IMR-90 (cell line): ENCODE measurements around the gene NT5C. TPM values are rescaled to one million over a fixed set of nuclear protein-coding genes. Genes with fewer than 3 reads are reported as not detected.

ENCODE experiments used
- ATAC-seq: fragments of 200-7000 bp; cut with Tn5 transposase; 2 replicates; pipeline ENCODE4 v1.9.1; 2020; ENCODE audit warnings: low read depth, mild to moderate bottlenecking, moderate library complexity
- BruUV-seq: library from RNA; stranded (reverse); fragments of 400-500 nt; replicated peaks from 2 replicates; lab custom pipeline; 2021; lab: Mats Ljungman, UMichigan
- CTCF ChIA-PET: fragments of 300-600 bp; formaldehyde crosslinking; extraction: SDS; loops from one replicate; lab custom pipeline; 2021; ENCODE audit warnings: antibody characterized with exemption; lab: Yijun Ruan, JAX
- POLR2A ChIA-PET: fragments of 300-600 bp; sonication (Branson Sonifier 250); formaldehyde crosslinking; loops from one replicate; lab custom pipeline; 2022; ENCODE audit warnings: antibody characterized with exemption; ENCODE audit not compliant: unreplicated experiment; lab: Charles Lee
- DNase-seq: peaks from one replicate; pipeline ENCODE4 v3.0.0; 2013
- H2AFZ ChIP-seq: replicated peaks from 2 replicates; pipeline ENCODE3; 2013; ENCODE audit warnings: low read length, mild to moderate bottlenecking; ENCODE audit not compliant: poor library complexity
- H2AK5ac ChIP-seq: 2 replicates; pipeline ENCODE4 v1.6.1; 2013; ENCODE audit warnings: low read depth, low read length, inconsistent platforms
- H2AK9ac ChIP-seq: replicated peaks from 2 replicates; pipeline ENCODE3; 2013; ENCODE audit warnings: mild to moderate bottlenecking, low read depth, low read length, moderate library complexity; ENCODE audit not compliant: poor library complexity
- H2BK120ac ChIP-seq: 2 replicates; pipeline ENCODE4 v1.6.1; 2013; ENCODE audit warnings: low read depth, low read length, inconsistent platforms
- H2BK15ac ChIP-seq: 3 replicates; pipeline ENCODE4 v1.6.1; 2013; ENCODE audit warnings: low read depth, low read length, inconsistent platforms
- H2BK20ac ChIP-seq: 2 replicates; pipeline ENCODE4 v1.6.1; 2013; ENCODE audit warnings: low read depth, mild to moderate bottlenecking, inconsistent platforms, low read length, moderate library complexity
- H2BK5ac ChIP-seq: 2 replicates; pipeline ENCODE4 v1.6.1; 2013; ENCODE audit warnings: mild to moderate bottlenecking, low read depth, low read length, inconsistent platforms; ENCODE audit not compliant: poor library complexity, severe bottlenecking
- H3K14ac ChIP-seq: replicated peaks from 2 replicates; pipeline ENCODE4 v1.6.1; 2013; ENCODE audit warnings: low read depth, low read length, inconsistent platforms
- H3K18ac ChIP-seq: 2 replicates; pipeline ENCODE4 v1.6.1; 2013; ENCODE audit warnings: low read depth, low read length, control low read depth
- H3K23ac ChIP-seq: 2 replicates; pipeline ENCODE4 v1.6.1; 2013; ENCODE audit warnings: low read depth, low read length, inconsistent platforms
- H3K27ac ChIP-seq: 2 replicates; pipeline ENCODE4 v1.5.1; 2013; ENCODE audit warnings: mild to moderate bottlenecking, control low read depth, low read length; ENCODE audit not compliant: insufficient read depth
- H3K27me3 ChIP-seq: 2 replicates; pipeline ENCODE4 v1.6.1; 2013; ENCODE audit warnings: low read length; ENCODE audit not compliant: control insufficient read depth, insufficient read depth
- H3K36me3 ChIP-seq: 2 replicates; pipeline ENCODE4 v1.6.1; 2013; ENCODE audit warnings: low read length, mixed read lengths; ENCODE audit not compliant: control insufficient read depth, insufficient read depth
- H3K4ac ChIP-seq: 2 replicates; pipeline ENCODE4 v1.6.1; 2013; ENCODE audit warnings: low read depth, low read length, inconsistent platforms
- H3K4me1 ChIP-seq: 2 replicates; pipeline ENCODE4 v1.6.1; 2013; ENCODE audit warnings: low read length, mixed read lengths; ENCODE audit not compliant: control insufficient read depth, insufficient read depth
- H3K4me2 ChIP-seq: 2 replicates; pipeline ENCODE4 v1.6.1; 2013; ENCODE audit warnings: low read depth, mild to moderate bottlenecking, control low read depth, low read length, moderate library complexity
- H3K4me3 ChIP-seq: 2 replicates; pipeline ENCODE4 v1.5.1; 2013; ENCODE audit warnings: low read depth, mild to moderate bottlenecking, control low read depth, low read length, moderate library complexity; ENCODE audit not compliant: insufficient read depth
- H3K56ac ChIP-seq: 2 replicates; pipeline ENCODE4 v1.6.1; 2013; ENCODE audit warnings: low read length, inconsistent platforms; ENCODE audit not compliant: insufficient read depth; ENCODE audit errors: extremely low read depth
- H3K79me1 ChIP-seq, 2 experiments: 2 replicates each; pipeline ENCODE4 v1.6.1; 2013; ENCODE audit warnings: low read length in 2 of 2, inconsistent platforms in 1 of 2, low read depth in 1 of 2
- H3K9ac ChIP-seq: 2 replicates; pipeline ENCODE4 v1.6.1; 2013; ENCODE audit warnings: low read depth, low read length, control low read depth
- H3K9me1 ChIP-seq: 2 replicates; pipeline ENCODE4 v1.6.1; 2013; ENCODE audit warnings: low read length, inconsistent platforms; ENCODE audit not compliant: insufficient read depth
- H3K9me3 ChIP-seq: 2 replicates; pipeline ENCODE4 v1.6.1; 2013; ENCODE audit warnings: low read length; ENCODE audit not compliant: control insufficient read depth, insufficient read depth
- H4K20me1 ChIP-seq: 2 replicates; pipeline ENCODE4 v1.6.1; 2013; ENCODE audit warnings: low read length, inconsistent platforms; ENCODE audit not compliant: insufficient read depth
- H4K5ac ChIP-seq: 2 replicates; pipeline ENCODE4 v1.6.1; 2013; ENCODE audit warnings: mild to moderate bottlenecking, low read depth, low read length, control low read depth
- H4K8ac ChIP-seq, 2 experiments: 2 replicates each; pipeline ENCODE4 v1.6.1; 2013; ENCODE audit warnings: low read depth in 2 of 2, low read length in 2 of 2, control low read depth in 1 of 2, inconsistent platforms in 1 of 2
- H4K91ac ChIP-seq: 2 replicates; pipeline ENCODE4 v1.6.1; 2013; ENCODE audit warnings: low read depth, low read length, inconsistent platforms; ENCODE audit not compliant: insufficient read depth
- BHLHE40 ChIP-seq: fragments of 150-350 bp; IDR thresholded peaks from 2 replicates; pipeline ENCODE4 v1.6.1; 2016; ENCODE audit warnings: mild to moderate bottlenecking, low read depth, low read length
- CEBPB ChIP-seq: IDR thresholded peaks from 2 replicates; pipeline ENCODE4 v1.6.1; 2012; ENCODE audit warnings: low read depth, low read length, improper control_type of control experiment
- CHD1 ChIP-seq: IDR thresholded peaks from 2 replicates; pipeline ENCODE4 v1.6.1; 2012; ENCODE audit warnings: low read depth, low read length, improper control_type of control experiment
- FOS ChIP-seq: fragments of 150-350 bp; IDR thresholded peaks from 2 replicates; pipeline ENCODE4 v1.6.1; 2016; ENCODE audit warnings: low read depth, low read length
- MAFK ChIP-seq: IDR thresholded peaks from 2 replicates; pipeline ENCODE4 v1.6.1; 2012; ENCODE audit warnings: low read depth, low read length, improper control_type of control experiment
- MAZ ChIP-seq: IDR thresholded peaks from 2 replicates; pipeline ENCODE4 v1.6.1; 2012; ENCODE audit warnings: low read depth, mild to moderate bottlenecking, low read length, improper control_type of control experiment, moderate library complexity, borderline replicate concordance
- MXI1 ChIP-seq: IDR thresholded peaks from 2 replicates; pipeline ENCODE4 v1.6.1; 2012; ENCODE audit warnings: low read depth, mild to moderate bottlenecking, low read length, moderate library complexity, borderline replicate concordance
- NFE2L2 ChIP-seq: fragments of 150-350 bp; IDR thresholded peaks from 2 replicates; pipeline ENCODE4 v1.6.1; 2016; ENCODE audit warnings: low read depth, mild to moderate bottlenecking, low read length
- POLR2A ChIP-seq: IDR thresholded peaks from 2 replicates; pipeline ENCODE4 v1.6.1; 2012; ENCODE audit warnings: mild to moderate bottlenecking, low read depth, low read length
- RAD21 ChIP-seq: IDR thresholded peaks from 2 replicates; pipeline ENCODE4 v1.6.1; 2012; ENCODE audit warnings: low read length, improper control_type of control experiment
- RFX5 ChIP-seq: IDR thresholded peaks from 2 replicates; pipeline ENCODE4 v1.8.0; 2012; ENCODE audit warnings: low read depth, mild to moderate bottlenecking, low read length, moderate library complexity
- SMC3 ChIP-seq: fragments of 150-350 bp; IDR thresholded peaks from 2 replicates; pipeline ENCODE4 v1.6.1; 2016; ENCODE audit warnings: low read depth, mild to moderate bottlenecking, antibody characterized with exemption, low read length, moderate library complexity
- USF2 ChIP-seq: fragments of 150-350 bp; IDR thresholded peaks from 2 replicates; pipeline ENCODE4 v1.6.1; 2017; ENCODE audit warnings: mild to moderate bottlenecking, antibody characterized with exemption, low read length, low read depth
- WGBS, 2 experiments: methylation state at CpG; one replicate each; pipeline versions ENCODE4 v1.1.5 to v1.1.7; 2013; ENCODE audit warnings: missing lambda C conversion rate in 2 of 2; ENCODE audit not compliant: insufficient read length in 1 of 2; ENCODE audit errors: extremely low coverage in 2 of 2; 5-methylcytosine and 5-hydroxymethylcytosine counted together
- dilution Hi-C: fragments of 300-500 bp; cut with HindIII; formaldehyde crosslinking; loops from one replicate; pipeline ENCODE4 v1.14.3; 2018; ENCODE audit warnings: low sequenced_read_pairs; ENCODE audit not compliant: unreplicated experiment
- in situ Hi-C: fragments of 300-500 bp; cut with MboI; formaldehyde crosslinking; loops from 3 replicates; pipeline ENCODE4 v1.14.3; 2019; ENCODE audit warnings: low sequenced_read_pairs, inconsistent platforms, mixed read lengths
- intact Hi-C: fragments of 100-400 bp; cut with micrococcal nuclease; formaldehyde crosslinking; loops from 2 replicates; pipeline ENCODE4 v1.10.0; 2022
- polyA plus RNA-seq, 3 experiments: library from polyadenylated mRNA; depleted of rRNA; stranded (reverse); fragments of >200 nt; gene quantifications; 2 replicates each; pipeline ENCODE4 v1.2.3, GENCODE V29; 2012; ENCODE audit warnings: low replicate concordance in 1 of 3
- total RNA-seq: library from RNA; depleted of rRNA; stranded (reverse); fragments of >200 nt; gene quantifications from 2 replicates; pipeline ENCODE4 v1.2.3, GENCODE V29; 2012
- TF ChIP-seq, protein P1 (sequence below): fragments of 150-350 bp; IDR thresholded peaks from 2 replicates; pipeline ENCODE4 v1.6.1; 2016; ENCODE audit warnings: low read depth, mild to moderate bottlenecking, low read length, moderate library complexity, borderline replicate concordance
- TF ChIP-seq, protein P2 (sequence below): conservative IDR thresholded peaks from 2 replicates; pipeline ENCODE4 v1.5.1; 2012; ENCODE audit warnings: mild to moderate bottlenecking, low read depth, low read length, improper control_type of control experiment

Gene NT5C
- total and polyA plus RNA-seq, 2 of the 4 experiments (the other 2 are of a cell fraction), result 24.0 to 44.6 TPM

DNA sequence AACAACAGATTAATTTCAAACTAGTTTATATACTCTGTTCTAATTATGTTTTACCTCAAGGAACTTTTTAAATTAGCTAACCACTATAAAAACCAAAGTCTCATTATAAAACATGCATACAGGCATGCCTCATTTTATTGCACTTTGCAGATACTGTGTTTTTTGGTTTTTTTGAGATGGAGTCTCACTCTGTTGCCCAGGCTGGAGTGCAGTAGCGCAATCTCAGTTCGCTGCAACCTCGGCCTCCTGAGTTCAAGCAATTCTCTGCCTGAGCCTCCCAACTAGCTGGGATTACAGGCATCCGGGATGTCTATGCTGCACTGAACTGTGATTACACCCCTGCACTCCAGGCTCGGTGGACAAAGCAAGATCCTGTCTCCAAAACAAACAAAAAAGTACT is 31.5 kb upstream of the NT5C start:
- Histone ChIP-seq H3K4ac (no peak overlapping the region), H3K56ac (no peak overlapping the region), H3K9me1 (peaks cover 3% of the 10 kb centered on the region; the same call in 1 of the 2 replicates), H4K8ac (no peak overlapping the region), H2BK15ac (no peak overlapping the region), H3K4me2 (no peak overlapping the region), H3K9ac (no peak overlapping the region), H3K27me3 (no peaks in the 10 kb centered on the region), H3K18ac (no peak overlapping the region), H2AK9ac (no peak overlapping the region), H3K4me3 (no peak overlapping the region), H3K9me3 (no peaks in the 10 kb centered on the region), H2BK120ac (no peak overlapping the region), H2AFZ (no peak overlapping the region), H2BK20ac (no peak overlapping the region), H4K5ac (no peak overlapping the region), H3K14ac (no peak overlapping the region), H4K91ac (no peak overlapping the region), H3K36me3 (peaks cover 32% of the 10 kb centered on the region), H3K79me1 (peaks cover 6 to 37% of the 10 kb centered on the region in 2 experiments; a peak in 3 of 4 replicates), H3K27ac (no peak overlapping the region), H2BK5ac (no peak overlapping the region), H4K20me1 (no peaks in the 10 kb centered on the region), H2AK5ac (no peak overlapping the region), H3K23ac (no peak overlapping the region), H3K4me1 (peaks cover 3% of the 10 kb centered on the region)
- dilution Hi-C loops, result no loop called here
- intact Hi-C loops, result no loop called here
- WGBS, 2 experiments, result 88% methylated on average over 4 of the region's 5 CpGs; no CpG with 5 or more reads in 1 of the 2 experiments
- CTCF ChIA-PET, result interaction anchor here (0.8 kb wide), 1 partner anchor 9 kb away, joined by 3 read pairs; no protein-coding TSS in a partner anchor
- DNase-seq (no peak), ATAC-seq (no peak)
- in situ Hi-C loops, result no loop called here
- no TSS peak for BruUV-seq
- POLR2A ChIA-PET, result no interaction called here
- TF ChIP-seq CHD1 (no peak), MAFK (no peak), POLR2A (no peak), SMC3 (no peak), RAD21 (no peak), BHLHE40 (no peak), USF2 (no peak), FOS (no peak), CEBPB (no peak), MAZ (no peak), RFX5 (no peak), MXI1 (no peak), NFE2L2 (no peak)
- TF ChIP-seq, protein P1, sequence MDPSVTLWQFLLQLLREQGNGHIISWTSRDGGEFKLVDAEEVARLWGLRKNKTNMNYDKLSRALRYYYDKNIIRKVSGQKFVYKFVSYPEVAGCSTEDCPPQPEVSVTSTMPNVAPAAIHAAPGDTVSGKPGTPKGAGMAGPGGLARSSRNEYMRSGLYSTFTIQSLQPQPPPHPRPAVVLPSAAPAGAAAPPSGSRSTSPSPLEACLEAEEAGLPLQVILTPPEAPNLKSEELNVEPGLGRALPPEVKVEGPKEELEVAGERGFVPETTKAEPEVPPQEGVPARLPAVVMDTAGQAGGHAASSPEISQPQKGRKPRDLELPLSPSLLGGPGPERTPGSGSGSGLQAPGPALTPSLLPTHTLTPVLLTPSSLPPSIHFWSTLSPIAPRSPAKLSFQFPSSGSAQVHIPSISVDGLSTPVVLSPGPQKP, result no peak
- TF ChIP-seq, protein P2, sequence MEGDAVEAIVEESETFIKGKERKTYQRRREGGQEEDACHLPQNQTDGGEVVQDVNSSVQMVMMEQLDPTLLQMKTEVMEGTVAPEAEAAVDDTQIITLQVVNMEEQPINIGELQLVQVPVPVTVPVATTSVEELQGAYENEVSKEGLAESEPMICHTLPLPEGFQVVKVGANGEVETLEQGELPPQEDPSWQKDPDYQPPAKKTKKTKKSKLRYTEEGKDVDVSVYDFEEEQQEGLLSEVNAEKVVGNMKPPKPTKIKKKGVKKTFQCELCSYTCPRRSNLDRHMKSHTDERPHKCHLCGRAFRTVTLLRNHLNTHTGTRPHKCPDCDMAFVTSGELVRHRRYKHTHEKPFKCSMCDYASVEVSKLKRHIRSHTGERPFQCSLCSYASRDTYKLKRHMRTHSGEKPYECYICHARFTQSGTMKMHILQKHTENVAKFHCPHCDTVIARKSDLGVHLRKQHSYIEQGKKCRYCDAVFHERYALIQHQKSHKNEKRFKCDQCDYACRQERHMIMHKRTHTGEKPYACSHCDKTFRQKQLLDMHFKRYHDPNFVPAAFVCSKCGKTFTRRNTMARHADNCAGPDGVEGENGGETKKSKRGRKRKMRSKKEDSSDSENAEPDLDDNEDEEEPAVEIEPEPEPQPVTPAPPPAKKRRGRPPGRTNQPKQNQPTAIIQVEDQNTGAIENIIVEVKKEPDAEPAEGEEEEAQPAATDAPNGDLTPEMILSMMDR, result no peak
